GM18498 (cell line): Measurements from ENCODE around the gene CAMK2B.

Experiments
- ATAC-seq: cut with Tn5 transposase; IDR thresholded peaks from one replicate; pipeline ENCODE4 v1.9.1; 2021; ENCODE audit warnings: mild to moderate bottlenecking, moderate library complexity; ENCODE audit not compliant: unreplicated experiment

The CAMK2B gene

GRCh38 chr7:44277391-44277790 lies 48.0 kb downstream of the CAMK2B start:
- no peak for ATAC-seq

- no peak for ATAC-seq
Measured at GRCh38 chr7:44276571-44277221, 48.7 kb downstream of the CAMK2B start.

GRCh38 chr7:44275957-44276570 lies 49.3 kb downstream of the CAMK2B start:
- no peak for ATAC-seq

DNA sequence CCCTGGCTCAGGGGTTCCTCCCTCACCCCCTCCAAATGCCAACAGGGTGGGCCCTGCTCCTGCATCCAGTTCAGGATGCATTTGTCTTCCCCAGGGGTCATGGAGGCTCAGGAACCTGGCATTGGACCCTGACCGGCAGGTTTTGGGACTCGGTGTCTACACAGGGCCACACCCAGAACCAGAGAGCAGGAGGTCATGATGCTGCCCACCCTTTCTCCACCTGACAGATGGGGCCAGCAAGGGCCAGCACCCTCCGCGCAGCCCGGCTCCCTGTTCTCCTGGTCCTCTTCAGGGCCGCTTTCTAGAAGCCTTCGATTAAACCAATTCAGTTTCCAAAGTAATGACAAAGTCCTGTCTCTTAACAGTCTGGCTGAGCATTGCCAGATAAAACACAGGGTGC lies 50.2 kb downstream of the CAMK2B start:
- no peak for ATAC-seq

DNA sequence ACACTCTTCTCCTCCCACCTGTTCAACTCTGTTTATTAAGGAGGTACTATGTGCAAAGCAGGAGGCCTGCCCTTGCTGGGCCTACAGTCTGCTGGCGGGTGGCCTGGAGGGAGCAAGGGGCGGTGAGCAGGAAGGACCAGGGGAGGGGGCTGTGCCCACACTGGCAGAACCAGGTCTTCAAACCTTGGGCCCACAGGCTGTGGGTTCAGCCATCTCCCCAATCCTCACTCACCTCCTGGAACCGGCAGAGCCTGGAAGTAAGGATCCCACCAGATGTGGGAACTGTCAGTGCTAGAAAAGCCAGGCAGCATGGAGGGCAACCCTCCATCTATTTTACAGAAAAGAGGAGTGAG lies 50.8 kb downstream of the CAMK2B start:
- no peak for ATAC-seq

DNA sequence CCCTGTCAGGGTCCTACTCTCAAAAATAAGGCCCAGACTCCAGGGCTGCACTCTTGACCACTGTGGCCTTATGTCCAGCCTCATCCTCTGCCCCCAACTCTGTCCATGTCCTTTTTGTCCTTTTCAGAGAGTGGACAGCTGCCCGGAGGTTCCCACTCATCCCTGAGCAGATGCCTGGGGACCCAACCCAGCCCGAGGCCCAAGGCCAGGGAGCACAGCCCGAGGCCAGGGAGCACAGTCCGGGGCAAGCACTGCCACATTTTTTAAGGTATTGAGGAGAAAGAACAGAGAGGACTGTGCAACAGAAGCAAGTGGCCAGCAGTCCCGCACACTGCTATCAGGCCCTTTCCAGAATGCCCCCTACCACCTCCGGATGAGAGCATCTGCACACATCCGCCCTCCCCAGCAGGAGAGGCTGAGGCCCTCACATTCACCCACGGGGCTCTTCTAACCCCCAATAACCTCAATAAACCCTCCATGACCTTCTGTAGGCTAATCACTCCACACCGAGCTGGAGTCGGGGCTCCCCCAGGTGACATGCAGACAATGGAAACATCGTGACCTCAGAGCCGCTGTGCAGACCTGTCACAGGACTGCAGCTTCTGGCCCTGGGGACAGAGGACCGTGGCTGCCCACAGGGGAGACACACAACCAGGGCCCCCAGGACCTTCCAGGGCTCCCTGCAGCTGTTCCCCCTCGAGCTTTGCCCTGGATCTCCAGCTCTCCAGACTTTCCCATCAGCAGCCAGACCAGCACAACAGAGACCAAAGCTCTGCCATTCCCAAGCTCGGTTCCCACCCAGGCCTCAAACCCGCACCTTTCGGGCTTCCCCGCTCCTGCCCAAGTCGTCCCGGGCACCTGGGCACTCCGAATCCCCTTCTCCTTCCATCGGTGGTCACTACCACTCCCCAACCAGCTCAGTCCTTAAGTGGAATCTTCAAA lies 51.4 kb downstream of the CAMK2B start:
- ATAC-seq, result no peak

GRCh38 chr7:44272981-44273380 lies 52.4 kb downstream of the CAMK2B start:
- ATAC-seq, result no peak

GRCh38 chr7:44272456-44272855 lies 52.9 kb downstream of the CAMK2B start:
- ATAC-seq, result no peak

GRCh38 chr7:44269943-44270493 lies 55.4 kb downstream of the CAMK2B start:
- ATAC-seq, result no peak

DNA sequence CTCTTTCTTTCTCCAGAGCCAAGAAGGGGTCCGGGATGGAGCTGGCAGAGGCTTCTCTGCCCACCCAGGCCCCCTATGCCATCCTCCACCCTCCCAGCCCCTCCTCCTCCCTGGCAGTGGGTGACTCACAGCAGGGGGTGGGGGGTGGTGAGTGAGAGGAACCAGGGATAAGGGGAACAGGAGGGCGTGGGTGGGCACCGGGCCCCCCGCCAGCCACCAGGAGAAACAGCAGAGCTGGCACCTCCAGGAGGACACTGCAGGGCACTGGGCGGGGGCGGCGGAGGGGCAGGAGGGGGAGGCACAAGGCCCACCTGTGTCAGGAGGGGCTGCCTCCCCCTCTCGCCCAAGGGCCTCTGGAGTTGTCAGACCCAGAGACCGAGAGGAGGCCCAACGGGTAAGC lies 56.0 kb downstream of the CAMK2B start:
- ATAC-seq, result no peak

- no peak for ATAC-seq
Measured at GRCh38 chr7:44268671-44269070, 56.7 kb downstream of the CAMK2B start.

- no peak for ATAC-seq
Measured at GRCh38 chr7:44267719-44268421, 57.5 kb downstream of the CAMK2B start.

GRCh38 chr7:44267178-44267577 lies 58.2 kb downstream of the CAMK2B start:
- ATAC-seq, result no peak

DNA sequence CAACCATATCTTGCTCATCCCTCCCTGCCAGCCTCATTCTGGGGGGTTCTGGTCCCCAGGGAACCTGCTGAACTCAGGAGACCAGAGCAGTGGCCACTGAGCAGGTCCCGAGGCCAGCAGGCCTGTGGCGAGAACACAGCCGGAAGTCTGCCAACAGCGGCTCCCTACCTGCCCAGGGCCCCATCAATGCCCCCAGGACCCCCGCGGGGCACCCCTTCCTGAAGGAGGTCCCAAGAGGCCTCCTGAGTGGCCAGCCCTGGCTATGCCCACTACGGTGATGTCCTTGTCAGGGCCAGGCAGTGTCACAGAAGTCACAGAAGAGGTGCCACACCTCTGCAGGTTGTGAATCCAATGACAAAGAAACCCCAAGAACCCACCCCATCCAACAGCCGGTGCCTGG lies 58.9 kb downstream of the CAMK2B start:
- ATAC-seq, result no peak

DNA sequence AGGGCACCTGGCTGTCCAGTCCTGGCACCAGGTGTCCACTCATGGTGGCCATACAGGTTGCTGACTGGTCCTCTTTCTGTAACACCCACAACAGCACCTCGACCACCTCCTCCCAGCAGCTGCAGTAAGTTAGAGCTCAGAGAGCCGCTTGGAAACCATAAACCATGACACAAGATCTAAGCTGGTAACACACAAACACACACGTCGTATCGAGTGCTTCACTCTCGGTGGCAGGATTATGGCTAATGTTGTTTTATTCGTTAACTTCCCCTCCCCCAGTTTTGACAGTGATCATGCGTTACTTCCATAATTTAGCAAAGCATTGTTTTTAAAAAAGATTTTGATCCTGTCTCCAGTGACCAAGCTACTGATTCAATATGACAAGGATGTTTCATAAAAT lies 59.7 kb downstream of the CAMK2B start:
- no peak for ATAC-seq

GRCh38 chr7:44264221-44264931 lies 61.0 kb downstream of the CAMK2B start:
- no peak for ATAC-seq

GRCh38 chr7:44263326-44264082 lies 61.9 kb downstream of the CAMK2B start:
- ATAC-seq, result no peak

DNA sequence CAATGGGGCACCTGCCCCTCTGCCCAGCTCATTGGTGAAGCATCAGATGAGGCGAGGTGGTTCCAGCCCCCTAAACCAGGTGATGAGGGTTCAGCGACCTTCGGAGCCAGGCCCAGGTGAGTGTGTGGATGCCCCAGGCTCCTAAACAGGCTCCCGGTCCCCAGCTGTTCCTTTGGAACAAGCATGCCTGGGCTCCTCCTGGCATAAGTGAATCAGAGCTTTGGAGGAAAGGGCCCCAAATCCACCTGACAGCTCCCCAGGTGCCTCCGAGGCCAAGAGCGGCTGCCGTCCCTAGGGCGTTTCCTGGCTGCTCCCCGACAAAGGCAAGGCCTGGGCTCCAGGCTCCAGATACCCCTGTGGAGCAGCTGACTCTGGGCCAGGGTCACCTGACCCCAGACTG lies 63.4 kb downstream of the CAMK2B start:
- ATAC-seq, result no peak

DNA sequence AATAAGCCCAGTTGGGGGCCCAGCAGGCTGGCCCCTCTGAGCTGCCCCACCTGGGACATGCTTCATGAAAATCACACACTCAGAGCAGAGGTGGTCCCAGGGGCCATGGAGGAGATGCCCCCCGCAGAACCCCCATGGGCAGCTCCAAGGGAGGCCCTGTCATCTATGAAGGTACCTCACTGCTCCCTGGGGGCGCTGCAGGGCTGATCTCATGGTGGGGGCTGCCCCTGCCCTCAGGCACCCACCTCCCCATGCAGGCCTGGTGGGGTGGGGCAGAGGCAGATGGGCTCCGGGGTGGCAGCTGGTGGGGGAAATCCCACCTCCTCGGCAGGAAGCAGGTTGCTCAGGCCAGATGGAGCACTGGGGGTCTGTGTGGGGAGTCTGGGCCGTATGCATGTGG lies 64.2 kb downstream of the CAMK2B start:
- ATAC-seq, result no peak
